SK-N-SH treated with all-trans-retinoic acid at 6 μM for 48 hours (cell line): Measurements from ENCODE around the gene SMPD3.

Experiments used
- CREB5 ChIP-seq: fragments of 250-450 bp; sonication (Bioruptor Pico); IDR thresholded peaks from 2 replicates; pipeline ENCODE4 v1.5.1; 2020; ENCODE audit warnings: low read depth, mild to moderate bottlenecking, moderate library complexity
- TF ChIP-seq, protein P1 (sequence below): fragments of 250-450 bp; sonication (Bioruptor Pico); IDR thresholded peaks from 2 replicates; pipeline ENCODE4 v1.5.1; 2021; ENCODE audit warnings: mild to moderate bottlenecking, moderate library complexity

- TF ChIP-seq CREB5 (CRISPR knock-in tag): no peak
- TF ChIP-seq, protein P1, sequence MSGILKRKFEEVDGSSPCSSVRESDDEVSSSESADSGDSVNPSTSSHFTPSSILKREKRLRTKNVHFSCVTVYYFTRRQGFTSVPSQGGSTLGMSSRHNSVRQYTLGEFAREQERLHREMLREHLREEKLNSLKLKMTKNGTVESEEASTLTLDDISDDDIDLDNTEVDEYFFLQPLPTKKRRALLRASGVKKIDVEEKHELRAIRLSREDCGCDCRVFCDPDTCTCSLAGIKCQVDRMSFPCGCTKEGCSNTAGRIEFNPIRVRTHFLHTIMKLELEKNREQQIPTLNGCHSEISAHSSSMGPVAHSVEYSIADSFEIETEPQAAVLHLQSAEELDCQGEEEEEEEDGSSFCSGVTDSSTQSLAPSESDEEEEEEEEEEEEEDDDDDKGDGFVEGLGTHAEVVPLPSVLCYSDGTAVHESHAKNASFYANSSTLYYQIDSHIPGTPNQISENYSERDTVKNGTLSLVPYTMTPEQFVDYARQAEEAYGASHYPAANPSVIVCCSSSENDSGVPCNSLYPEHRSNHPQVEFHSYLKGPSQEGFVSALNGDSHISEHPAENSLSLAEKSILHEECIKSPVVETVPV (CRISPR knock-in tag): no peak
These were observed 32.0 kb downstream of the SMPD3 start for GRCh38 chr16:68416057-68417046.
